ENCODE results near the gene ZIC2. TPM values are rescaled to one million over a fixed set of nuclear protein-coding genes. Genes with fewer than 3 reads are reported as not detected.

ZIC2 gene
- total RNA-seq, 1 experiment from 2014 or later, result 44.4 TPM

DNA sequence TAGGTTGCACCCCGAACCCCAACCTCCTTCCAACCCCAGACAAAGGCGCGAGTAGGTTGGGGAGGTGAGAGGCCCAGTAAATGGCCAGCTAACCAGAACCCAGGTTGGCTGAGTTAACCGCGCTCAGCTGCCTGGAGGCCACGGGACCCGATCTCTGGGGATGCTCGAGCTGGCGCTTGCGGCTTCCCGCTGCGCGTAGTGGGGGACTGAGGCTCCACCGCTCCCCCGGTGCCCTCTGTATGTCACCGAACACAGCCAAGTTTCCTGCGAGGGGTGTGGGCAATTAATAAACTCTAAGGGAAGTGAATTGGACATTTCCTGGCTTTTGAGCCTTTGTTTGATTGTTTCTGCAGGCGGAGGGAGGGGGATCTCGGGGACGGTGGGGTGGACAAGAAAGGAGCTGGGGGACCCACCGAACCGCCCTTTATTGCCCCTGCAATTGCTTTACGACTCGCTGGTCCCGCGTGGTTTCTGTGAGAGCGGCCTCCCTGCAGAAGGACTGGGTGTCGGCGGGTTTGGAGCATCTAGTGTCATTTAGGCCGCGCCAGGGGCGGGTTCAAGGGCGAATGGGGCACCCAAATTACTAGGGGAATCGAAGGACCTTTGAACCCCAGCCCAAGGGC is 6.5 kb upstream of the ZIC2 start:
- Histone ChIP-seq H3K36me3 (ENCODE audit: control insufficient read depth in 1 of 2, insufficient read depth in 2 of 2, low read length in 2 of 2) (no peaks in the 10 kb centered on the region), H3K4me2 (ENCODE audit: low read length) (no peak overlapping the region), H2AFZ (ENCODE audit: low read depth, low read length, poor library complexity, severe bottlenecking) (no peak overlapping the region), H4K20me1 (ENCODE audit: insufficient read depth) (no peaks in the 10 kb centered on the region), H3K9me2 (ENCODE audit: insufficient read depth) (no peaks in the 10 kb centered on the region), H3K27ac (ENCODE audit: low read depth, low read length) (no peak overlapping the region), H3K4me3 (replicated peaks in 1 of 2; ENCODE audit: low read depth in 1 of 2, low read length in 2 of 2) (no peak overlapping the region), H3K9ac (ENCODE audit: low read length) (no peak overlapping the region), H3K79me2 (ENCODE audit: insufficient read depth, low read length) (peaks cover under 1% of the 10 kb centered on the region; the same call in 1 of the 2 replicates), H3K4me1 (ENCODE audit: control insufficient read depth in 1 of 2, insufficient read depth in 2 of 2, low read length in 2 of 2) (peaks cover 9 to 22% of the 10 kb centered on the region in 2 experiments), H3K27me3 (ENCODE audit: insufficient read depth, low read length) (no peaks in the 10 kb centered on the region), H3K9me3 (ENCODE audit: control insufficient read depth in 1 of 2, insufficient read depth in 1 of 2, low read depth in 1 of 2, low read length in 2 of 2) (no peaks in the 10 kb centered on the region)
- ChIA-PET RAD21 (ENCODE audit: low non-redundant PET in 1 of 2, low total read pairs in 2 of 2, uncharacterized antibody in 2 of 2, unreplicated experiment in 2 of 2) (no interaction called here), CTCF (interaction anchor here (1.4 kb wide), 1 partner anchor 540 kb away, joined by 3 read pairs; no protein-coding TSS in a partner anchor), POLR2A (no interaction called here)
- intact Hi-C loops (cut with micrococcal nuclease), result loop anchor here (5.0 kb wide), 1 partner anchor 267 kb away; no protein-coding TSS in a partner anchor
- BruUV-seq (replicated peaks), result no TSS peak
- DNase-seq (ENCODE audit: low read depth, low spot score), result no peak
- TF ChIP-seq, protein P1, sequence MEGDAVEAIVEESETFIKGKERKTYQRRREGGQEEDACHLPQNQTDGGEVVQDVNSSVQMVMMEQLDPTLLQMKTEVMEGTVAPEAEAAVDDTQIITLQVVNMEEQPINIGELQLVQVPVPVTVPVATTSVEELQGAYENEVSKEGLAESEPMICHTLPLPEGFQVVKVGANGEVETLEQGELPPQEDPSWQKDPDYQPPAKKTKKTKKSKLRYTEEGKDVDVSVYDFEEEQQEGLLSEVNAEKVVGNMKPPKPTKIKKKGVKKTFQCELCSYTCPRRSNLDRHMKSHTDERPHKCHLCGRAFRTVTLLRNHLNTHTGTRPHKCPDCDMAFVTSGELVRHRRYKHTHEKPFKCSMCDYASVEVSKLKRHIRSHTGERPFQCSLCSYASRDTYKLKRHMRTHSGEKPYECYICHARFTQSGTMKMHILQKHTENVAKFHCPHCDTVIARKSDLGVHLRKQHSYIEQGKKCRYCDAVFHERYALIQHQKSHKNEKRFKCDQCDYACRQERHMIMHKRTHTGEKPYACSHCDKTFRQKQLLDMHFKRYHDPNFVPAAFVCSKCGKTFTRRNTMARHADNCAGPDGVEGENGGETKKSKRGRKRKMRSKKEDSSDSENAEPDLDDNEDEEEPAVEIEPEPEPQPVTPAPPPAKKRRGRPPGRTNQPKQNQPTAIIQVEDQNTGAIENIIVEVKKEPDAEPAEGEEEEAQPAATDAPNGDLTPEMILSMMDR (IDR thresholded peaks at IDR 0.05 in 2 of 3, conservative IDR thresholded peaks at IDR 0.05 in 1 of 3; ENCODE audit: borderline replicate concordance in 1 of 3, insufficient read depth in 1 of 3, low read depth in 2 of 3, low read length in 2 of 3), result no peak
- TF ChIP-seq TCF7L2 (IDR thresholded peaks at IDR 0.05; ENCODE audit: borderline replicate concordance, extremely low read depth, insufficient read depth, insufficient read length) (no peak), POLR2A (IDR thresholded peaks at IDR 0.05; ENCODE audit: borderline replicate concordance, extremely low read depth, insufficient read depth, insufficient read length) (no peak), CEBPB (IDR thresholded peaks at IDR 0.05; ENCODE audit: low read depth) (no peak), FOSL1 (IDR thresholded peaks at IDR 0.05; ENCODE audit: low read depth) (no peak), YY1 (IDR thresholded peaks at IDR 0.05; ENCODE audit: extremely low read depth, insufficient replicate concordance, low read depth, low read length) (no peak), SIN3A (IDR thresholded peaks at IDR 0.05; ENCODE audit: low read depth) (no peak), ZNF274 (IDR thresholded peaks at IDR 0.05; ENCODE audit: low read depth, low read length) (no peak), POLR2AphosphoS5 (IDR thresholded peaks at IDR 0.05; ENCODE audit: low read depth, low read length) (no peak), EGR1 (IDR thresholded peaks at IDR 0.05; ENCODE audit: low read depth) (no peak), RAD21 (IDR thresholded peaks at IDR 0.05; ENCODE audit: low read depth) (no peak), JUND (IDR thresholded peaks at IDR 0.05) (no peak), CBX3 (IDR thresholded peaks at IDR 0.05; ENCODE audit: low read depth) (no peak), EZH2 (IDR thresholded peaks at IDR 0.05) (no peak), ELF1 (IDR thresholded peaks at IDR 0.05; ENCODE audit: borderline replicate concordance, low read depth) (no peak), EZH2phosphoT487 (IDR thresholded peaks at IDR 0.05; ENCODE audit: borderline replicate concordance) (no peak)
- TF ChIP-seq, protein P2, sequence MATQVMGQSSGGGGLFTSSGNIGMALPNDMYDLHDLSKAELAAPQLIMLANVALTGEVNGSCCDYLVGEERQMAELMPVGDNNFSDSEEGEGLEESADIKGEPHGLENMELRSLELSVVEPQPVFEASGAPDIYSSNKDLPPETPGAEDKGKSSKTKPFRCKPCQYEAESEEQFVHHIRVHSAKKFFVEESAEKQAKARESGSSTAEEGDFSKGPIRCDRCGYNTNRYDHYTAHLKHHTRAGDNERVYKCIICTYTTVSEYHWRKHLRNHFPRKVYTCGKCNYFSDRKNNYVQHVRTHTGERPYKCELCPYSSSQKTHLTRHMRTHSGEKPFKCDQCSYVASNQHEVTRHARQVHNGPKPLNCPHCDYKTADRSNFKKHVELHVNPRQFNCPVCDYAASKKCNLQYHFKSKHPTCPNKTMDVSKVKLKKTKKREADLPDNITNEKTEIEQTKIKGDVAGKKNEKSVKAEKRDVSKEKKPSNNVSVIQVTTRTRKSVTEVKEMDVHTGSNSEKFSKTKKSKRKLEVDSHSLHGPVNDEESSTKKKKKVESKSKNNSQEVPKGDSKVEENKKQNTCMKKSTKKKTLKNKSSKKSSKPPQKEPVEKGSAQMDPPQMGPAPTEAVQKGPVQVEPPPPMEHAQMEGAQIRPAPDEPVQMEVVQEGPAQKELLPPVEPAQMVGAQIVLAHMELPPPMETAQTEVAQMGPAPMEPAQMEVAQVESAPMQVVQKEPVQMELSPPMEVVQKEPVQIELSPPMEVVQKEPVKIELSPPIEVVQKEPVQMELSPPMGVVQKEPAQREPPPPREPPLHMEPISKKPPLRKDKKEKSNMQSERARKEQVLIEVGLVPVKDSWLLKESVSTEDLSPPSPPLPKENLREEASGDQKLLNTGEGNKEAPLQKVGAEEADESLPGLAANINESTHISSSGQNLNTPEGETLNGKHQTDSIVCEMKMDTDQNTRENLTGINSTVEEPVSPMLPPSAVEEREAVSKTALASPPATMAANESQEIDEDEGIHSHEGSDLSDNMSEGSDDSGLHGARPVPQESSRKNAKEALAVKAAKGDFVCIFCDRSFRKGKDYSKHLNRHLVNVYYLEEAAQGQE (IDR thresholded peaks at IDR 0.05; ENCODE audit: low read depth), result no peak
- TF ChIP-seq, protein P3, sequence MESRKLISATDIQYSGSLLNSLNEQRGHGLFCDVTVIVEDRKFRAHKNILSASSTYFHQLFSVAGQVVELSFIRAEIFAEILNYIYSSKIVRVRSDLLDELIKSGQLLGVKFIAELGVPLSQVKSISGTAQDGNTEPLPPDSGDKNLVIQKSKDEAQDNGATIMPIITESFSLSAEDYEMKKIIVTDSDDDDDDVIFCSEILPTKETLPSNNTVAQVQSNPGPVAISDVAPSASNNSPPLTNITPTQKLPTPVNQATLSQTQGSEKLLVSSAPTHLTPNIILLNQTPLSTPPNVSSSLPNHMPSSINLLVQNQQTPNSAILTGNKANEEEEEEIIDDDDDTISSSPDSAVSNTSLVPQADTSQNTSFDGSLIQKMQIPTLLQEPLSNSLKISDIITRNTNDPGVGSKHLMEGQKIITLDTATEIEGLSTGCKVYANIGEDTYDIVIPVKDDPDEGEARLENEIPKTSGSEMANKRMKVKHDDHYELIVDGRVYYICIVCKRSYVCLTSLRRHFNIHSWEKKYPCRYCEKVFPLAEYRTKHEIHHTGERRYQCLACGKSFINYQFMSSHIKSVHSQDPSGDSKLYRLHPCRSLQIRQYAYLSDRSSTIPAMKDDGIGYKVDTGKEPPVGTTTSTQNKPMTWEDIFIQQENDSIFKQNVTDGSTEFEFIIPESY (IDR thresholded peaks at IDR 0.05; ENCODE audit: extremely low read depth, insufficient replicate concordance, low read length), result no peak
- TF ChIP-seq, protein P4, sequence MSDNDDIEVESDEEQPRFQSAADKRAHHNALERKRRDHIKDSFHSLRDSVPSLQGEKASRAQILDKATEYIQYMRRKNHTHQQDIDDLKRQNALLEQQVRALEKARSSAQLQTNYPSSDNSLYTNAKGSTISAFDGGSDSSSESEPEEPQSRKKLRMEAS (IDR thresholded peaks at IDR 0.05), result no peak
- TF ChIP-seq, protein P5, sequence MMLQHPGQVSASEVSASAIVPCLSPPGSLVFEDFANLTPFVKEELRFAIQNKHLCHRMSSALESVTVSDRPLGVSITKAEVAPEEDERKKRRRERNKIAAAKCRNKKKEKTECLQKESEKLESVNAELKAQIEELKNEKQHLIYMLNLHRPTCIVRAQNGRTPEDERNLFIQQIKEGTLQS (IDR thresholded peaks at IDR 0.05), result no peak
- no peak for ATAC-seq

All from HCT116 (cell line).